ENCODE results near the gene PFKM.

- TF ChIP-seq CTCF (IDR thresholded peaks at IDR 0.05) (no peak), POLR2A (IDR thresholded peaks at IDR 0.05) (no peak)
These were observed 40.9 kb downstream of the PFKM start for GRCh38 chr12:48160046-48160445.

Data from ovary (tissue), 3 donors.